Activated naive CD4-positive, alpha-beta T cell treated with anti-CD3 and anti-CD28 coated beads, Interleukin-2, amount 50 U/mL, for 24 hours (primary cell): ENCODE measurements around the gene SMIM34.
"Not testable (repeated sequence)": the region's sequence is repeated elsewhere in the genome, so short reads cannot be mapped to it uniquely, and the experiment has no call there.

Experiments used
- H3K27ac Mint-ChIP-seq: one replicate; pipeline ENCODE4 v1.8.0; 2021; ENCODE audit warnings: mild to moderate bottlenecking, mixed read lengths
- H3K27me3 Mint-ChIP-seq: one replicate; pipeline ENCODE4 v1.8.0; 2021; ENCODE audit warnings: mixed read lengths
- H3K36me3 Mint-ChIP-seq: one replicate; pipeline ENCODE4 v1.8.0; 2021; ENCODE audit warnings: mixed read lengths
- H3K4me1 Mint-ChIP-seq: one replicate; pipeline ENCODE4 v1.8.0; 2021; ENCODE audit warnings: mixed read lengths
- H3K4me3 Mint-ChIP-seq: one replicate; pipeline ENCODE4 v1.8.0; 2021; ENCODE audit warnings: mild to moderate bottlenecking, mixed read lengths
- H3K9me3 Mint-ChIP-seq: one replicate; pipeline ENCODE4 v1.8.0; 2021; ENCODE audit warnings: mixed read lengths

The SMIM34 gene

GRCh38 chr21:34423805-34424204 lies at the start of gene SMIM34:
Gene SMIM34, minus strand, starts transcription at chr21:34423951. Its CDS starts 112 bp downstream, at chr21:34423839.
- H3K4me1 Mint-ChIP-seq, H3K27me3 Mint-ChIP-seq, H3K36me3 Mint-ChIP-seq, H3K27ac Mint-ChIP-seq, H3K4me3 Mint-ChIP-seq, H3K9me3 Mint-ChIP-seq: not testable (repeated sequence)

GRCh38 chr21:34467333-34467732 lies 43.6 kb upstream of the SMIM34 start:
- H3K4me3 Mint-ChIP-seq, H3K27ac Mint-ChIP-seq, H3K4me1 Mint-ChIP-seq, H3K27me3 Mint-ChIP-seq, H3K9me3 Mint-ChIP-seq, H3K36me3 Mint-ChIP-seq: not testable (repeated sequence)

GRCh38 chr21:34459426-34459825 lies 35.7 kb upstream of the SMIM34 start:
- H3K27me3 Mint-ChIP-seq, H3K4me1 Mint-ChIP-seq, H3K27ac Mint-ChIP-seq, H3K36me3 Mint-ChIP-seq, H3K9me3 Mint-ChIP-seq, H3K4me3 Mint-ChIP-seq: not testable (repeated sequence)

GRCh38 chr21:34458266-34458665 lies 34.5 kb upstream of the SMIM34 start:
- H3K36me3 Mint-ChIP-seq, H3K4me1 Mint-ChIP-seq, H3K4me3 Mint-ChIP-seq, H3K27me3 Mint-ChIP-seq, H3K9me3 Mint-ChIP-seq, H3K27ac Mint-ChIP-seq: not testable (repeated sequence)

GRCh38 chr21:34456180-34456579 lies 32.4 kb upstream of the SMIM34 start:
- H3K9me3 Mint-ChIP-seq, H3K27ac Mint-ChIP-seq, H3K27me3 Mint-ChIP-seq, H3K4me1 Mint-ChIP-seq, H3K4me3 Mint-ChIP-seq, H3K36me3 Mint-ChIP-seq: not testable (repeated sequence)

GRCh38 chr21:34455628-34456027 lies 31.9 kb upstream of the SMIM34 start:
- H3K4me1 Mint-ChIP-seq, H3K27ac Mint-ChIP-seq, H3K4me3 Mint-ChIP-seq, H3K27me3 Mint-ChIP-seq, H3K36me3 Mint-ChIP-seq, H3K9me3 Mint-ChIP-seq: not testable (repeated sequence)

- H3K4me1 Mint-ChIP-seq, H3K36me3 Mint-ChIP-seq, H3K27ac Mint-ChIP-seq, H3K27me3 Mint-ChIP-seq, H3K4me3 Mint-ChIP-seq, H3K9me3 Mint-ChIP-seq: not testable (repeated sequence)
Measured at GRCh38 chr21:34447018-34447417, 23.3 kb upstream of the SMIM34 start.

- not testable (repeated sequence) for H3K4me3 Mint-ChIP-seq, H3K4me1 Mint-ChIP-seq, H3K9me3 Mint-ChIP-seq, H3K27me3 Mint-ChIP-seq, H3K36me3 Mint-ChIP-seq, H3K27ac Mint-ChIP-seq
Measured at GRCh38 chr21:34443486-34443885, 19.7 kb upstream of the SMIM34 start.

GRCh38 chr21:34429710-34430109 lies 6.0 kb upstream of the SMIM34 start:
- H3K36me3 Mint-ChIP-seq, H3K4me3 Mint-ChIP-seq, H3K27me3 Mint-ChIP-seq, H3K27ac Mint-ChIP-seq, H3K9me3 Mint-ChIP-seq, H3K4me1 Mint-ChIP-seq: not testable (repeated sequence)

GRCh38 chr21:34428441-34428840 lies 4.7 kb upstream of the SMIM34 start:
- H3K27me3 Mint-ChIP-seq, H3K4me1 Mint-ChIP-seq, H3K36me3 Mint-ChIP-seq, H3K9me3 Mint-ChIP-seq, H3K27ac Mint-ChIP-seq, H3K4me3 Mint-ChIP-seq: not testable (repeated sequence)

GRCh38 chr21:34427339-34427738 lies 3.6 kb upstream of the SMIM34 start:
- H3K27ac Mint-ChIP-seq, H3K4me3 Mint-ChIP-seq, H3K4me1 Mint-ChIP-seq, H3K36me3 Mint-ChIP-seq, H3K9me3 Mint-ChIP-seq, H3K27me3 Mint-ChIP-seq: not testable (repeated sequence)

- H3K36me3 Mint-ChIP-seq, H3K9me3 Mint-ChIP-seq, H3K27ac Mint-ChIP-seq, H3K27me3 Mint-ChIP-seq, H3K4me3 Mint-ChIP-seq, H3K4me1 Mint-ChIP-seq: not testable (repeated sequence)
Measured at GRCh38 chr21:34417448-34418077, 6.2 kb downstream of the SMIM34 start.

GRCh38 chr21:34407294-34407693 lies 16.5 kb downstream of the SMIM34 start:
- H3K9me3 Mint-ChIP-seq, H3K27me3 Mint-ChIP-seq, H3K27ac Mint-ChIP-seq, H3K4me3 Mint-ChIP-seq, H3K4me1 Mint-ChIP-seq, H3K36me3 Mint-ChIP-seq: not testable (repeated sequence)

- H3K4me3 Mint-ChIP-seq, H3K27ac Mint-ChIP-seq: not testable (repeated sequence)
Measured at GRCh38 chr21:34406676-34407075, 17.1 kb downstream of the SMIM34 start.

GRCh38 chr21:34406102-34406501 lies 17.6 kb downstream of the SMIM34 start:
- H3K4me3 Mint-ChIP-seq, H3K9me3 Mint-ChIP-seq, H3K27me3 Mint-ChIP-seq, H3K36me3 Mint-ChIP-seq, H3K27ac Mint-ChIP-seq, H3K4me1 Mint-ChIP-seq: not testable (repeated sequence)

More at GRCh38 chr21:34406676-34407075, 17.1 kb downstream of the SMIM34 start:
- not testable (repeated sequence) for H3K9me3 Mint-ChIP-seq, H3K4me1 Mint-ChIP-seq, H3K36me3 Mint-ChIP-seq, H3K27me3 Mint-ChIP-seq

GRCh38 chr21:34405686-34406085 lies 18.1 kb downstream of the SMIM34 start:
- not testable (repeated sequence) for H3K27me3 Mint-ChIP-seq, H3K27ac Mint-ChIP-seq, H3K36me3 Mint-ChIP-seq

GRCh38 chr21:34404742-34405141 lies 19.0 kb downstream of the SMIM34 start:
- not testable (repeated sequence) for H3K27ac Mint-ChIP-seq, H3K27me3 Mint-ChIP-seq, H3K9me3 Mint-ChIP-seq, H3K36me3 Mint-ChIP-seq, H3K4me1 Mint-ChIP-seq, H3K4me3 Mint-ChIP-seq

More at GRCh38 chr21:34405686-34406085, 18.1 kb downstream of the SMIM34 start:
- H3K4me1 Mint-ChIP-seq, H3K9me3 Mint-ChIP-seq, H3K4me3 Mint-ChIP-seq: not testable (repeated sequence)

GRCh38 chr21:34400522-34400921 lies 23.2 kb downstream of the SMIM34 start:
- not testable (repeated sequence) for H3K27ac Mint-ChIP-seq, H3K36me3 Mint-ChIP-seq, H3K4me3 Mint-ChIP-seq

More at GRCh38 chr21:34400522-34400921, 23.2 kb downstream of the SMIM34 start:
- not testable (repeated sequence) for H3K27me3 Mint-ChIP-seq, H3K4me1 Mint-ChIP-seq, H3K9me3 Mint-ChIP-seq
